Prostate gland (tissue), 2 donors: ENCODE data around the gene SCYGR5. TPM values are rescaled to one million over a fixed set of nuclear protein-coding genes. Genes with fewer than 3 reads are reported as not detected.
"Not testable (repeated sequence)": the region's sequence is repeated elsewhere in the genome, so short reads cannot be mapped to it uniquely, and the experiment has no call there.

Experiments
- DNase-seq: peaks from one replicate; pipeline ENCODE4 v3.0.0-alpha.2; 2019; ENCODE audit warnings: low spot score
- H3K27ac ChIP-seq, 2 donors: fragments of 200-600 bp; sonication (generic); 2 replicates each; pipeline ENCODE4 v1.5.1; 2017 to 2019
- H3K27me3 ChIP-seq: fragments of 200-600 bp; sonication (generic); replicated peaks from 2 replicates; pipeline ENCODE4 v1.5.1; 2019; ENCODE audit not compliant: insufficient read depth
- H3K36me3 ChIP-seq, 2 donors: fragments of 200-600 bp; sonication (generic); 1 replicate in 1 of 2; 2 replicates in 1 of 2; pipeline versions ENCODE4 v1.5.1 to v1.8.1; 2017 to 2019
- H3K4me1 ChIP-seq: fragments of 200-600 bp; sonication (generic); replicated peaks from 2 replicates; pipeline ENCODE4 v1.5.1; 2019
- H3K4me3 ChIP-seq, 2 donors: fragments of 200-600 bp; sonication (generic); 2 replicates each; pipeline ENCODE4 v1.5.1; 2017 to 2019
- H3K9me3 ChIP-seq: fragments of 200-600 bp; sonication (generic); 2 replicates; pipeline ENCODE4 v1.5.1; 2017
- CTCF ChIP-seq, 4 experiments: fragments of 200-600 bp in 2 of 4; fragments of 450-650 bp in 2 of 4; sonication (generic) in 2 of 4; IDR thresholded peaks; 1 replicate in 3 of 4; 2 replicates in 1 of 4; pipeline ENCODE4 v1.5.1; 2016 to 2019; ENCODE audit warnings: antibody characterized with exemption in 4 of 4, mild to moderate bottlenecking in 2 of 4, moderate library complexity in 2 of 4
- POLR2A ChIP-seq: fragments of 450-650 bp; IDR thresholded peaks from one replicate; pipeline ENCODE4 v1.6.1; 2016; ENCODE audit warnings: antibody characterized with exemption, mild to moderate bottlenecking
- POLR2AphosphoS5 ChIP-seq: sonication (generic); formaldehyde crosslinking; IDR thresholded peaks from one replicate; pipeline ENCODE4 v1.6.1; 2017; ENCODE audit warnings: antibody characterized with exemption
- WGBS: methylation state at CpG from one replicate; pipeline ENCODE4 v1.1.5; 2018; 5-methylcytosine and 5-hydroxymethylcytosine counted together
- intact Hi-C: fragments of 100-400 bp; cut with DNase I; formaldehyde crosslinking; loops from one replicate; pipeline ENCODE4 v1.14.2; 2022
- total RNA-seq, 2 donors: library from RNA; depleted of rRNA; stranded (reverse); fragments of >200 nt; gene quantifications; one replicate each; pipeline ENCODE4 v1.1.0, GENCODE V29; 2016

Gene SCYGR5, protein sequence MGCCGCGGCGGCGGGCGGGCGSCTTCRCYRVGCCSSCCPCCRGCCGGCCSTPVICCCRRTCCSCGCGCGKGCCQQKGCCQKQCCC
- total RNA-seq: not detected

- H3K4me1 ChIP-seq, intact Hi-C loops, DNase-seq, H3K27ac ChIP-seq, H3K9me3 ChIP-seq, H3K4me3 ChIP-seq, H3K27me3 ChIP-seq, H3K36me3 ChIP-seq: not testable (repeated sequence)
- WGBS: 90% methylated on average over 13 of the region's 13 CpGs
Measured at GRCh38 chr2:227666631-227667170, at the start of gene SCYGR5. SCYGR5 (plus strand) TSS chr2:227666804; CDS start chr2:227666804, 0 bp downstream.

- no peak for DNase-seq
Measured at GRCh38 chr2:227617316-227618230, 49.0 kb upstream of the SCYGR5 start, which contains the start of gene SCYGR4. SCYGR4 (plus strand) TSS chr2:227617498; CDS start chr2:227617498, 0 bp downstream.

DNA sequence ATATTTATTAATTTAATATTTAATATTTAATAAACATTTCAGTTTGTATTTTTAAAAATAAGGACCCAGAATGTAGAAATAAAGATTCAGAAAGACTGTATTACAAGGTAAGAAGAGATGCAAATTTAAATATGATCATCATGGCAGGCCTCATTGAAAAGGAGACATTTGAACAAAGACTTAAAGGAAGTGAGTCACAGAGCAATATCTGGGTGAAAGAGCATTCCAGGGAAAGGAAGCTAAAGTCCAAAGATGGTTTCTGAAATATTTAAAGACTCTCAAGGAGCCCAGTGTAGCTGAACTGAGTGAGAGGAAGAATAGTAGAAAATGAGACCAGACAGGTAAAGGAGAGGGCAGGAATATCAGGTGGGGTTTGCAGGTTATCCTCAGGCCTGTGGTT is 43.4 kb upstream of the SCYGR5 start:
- H3K4me3 ChIP-seq: no peak overlapping the region
- H3K27me3 ChIP-seq: no peaks in the 10 kb centered on the region
- no peaks in the 10 kb centered on the region for H3K9me3 ChIP-seq
- TF ChIP-seq CTCF (IDR thresholded peaks at IDR 0.05) (no peak), POLR2A (no peak), POLR2AphosphoS5 (no peak)
- no peak for DNase-seq
- intact Hi-C loops: no loop called here
- no peak overlapping the region for H3K27ac ChIP-seq
- no peaks in the 10 kb centered on the region for H3K4me1 ChIP-seq
- H3K36me3 ChIP-seq: no peaks in the 10 kb centered on the region

More at GRCh38 chr2:227617316-227618230, 49.0 kb upstream of the SCYGR5 start, which contains the start of gene SCYGR4:
- no peak within 1 kb of the TSS for H3K4me3 ChIP-seq
- H3K27ac ChIP-seq: no peak within 1 kb of the TSS
- no peaks in the 10 kb centered on the region for H3K4me1 ChIP-seq
- no peaks in the 10 kb centered on the region for H3K9me3 ChIP-seq
- WGBS: 46% methylated on average over 13 of the region's 20 CpGs
- no peaks in the 10 kb centered on the region for H3K36me3 ChIP-seq
- intact Hi-C loops: no loop called here
- peaks cover 2% of the 10 kb centered on the region for H3K27me3 ChIP-seq
- TF ChIP-seq CTCF (IDR thresholded peaks at IDR 0.05) (no peak), POLR2A (no peak), POLR2AphosphoS5 (no peak)

DNA sequence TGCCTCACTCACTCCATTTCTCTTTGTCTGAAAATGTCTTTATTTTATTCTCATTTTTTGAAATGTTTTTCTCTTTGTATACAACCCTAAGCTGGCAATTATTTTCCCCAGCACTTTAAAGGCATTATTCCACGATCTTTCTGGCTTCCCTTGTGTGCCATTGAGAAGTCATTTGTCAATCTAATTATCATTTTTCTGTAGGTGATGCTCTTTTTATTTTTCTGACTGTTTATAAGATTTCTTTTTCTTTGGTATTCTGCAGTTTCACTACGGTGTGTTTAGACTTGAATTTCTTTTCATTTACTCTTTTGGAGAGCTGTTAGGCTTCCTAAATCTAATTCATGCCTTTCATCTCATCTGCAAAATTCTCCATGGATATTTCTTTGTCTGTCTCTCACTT is 41.2 kb upstream of the SCYGR5 start:
- H3K27ac ChIP-seq: no peak overlapping the region
- DNase-seq: no peak
- no peaks in the 10 kb centered on the region for H3K4me1 ChIP-seq
- TF ChIP-seq POLR2A (no peak), CTCF (IDR thresholded peaks at IDR 0.05) (no peak), POLR2AphosphoS5 (no peak)
- H3K27me3 ChIP-seq: no peaks in the 10 kb centered on the region
- 89% methylated on average over 1 of the region's 2 CpGs for WGBS
- H3K4me3 ChIP-seq: no peak overlapping the region
- no peaks in the 10 kb centered on the region for H3K9me3 ChIP-seq
- intact Hi-C loops: no loop called here
- no peaks in the 10 kb centered on the region for H3K36me3 ChIP-seq

DNA sequence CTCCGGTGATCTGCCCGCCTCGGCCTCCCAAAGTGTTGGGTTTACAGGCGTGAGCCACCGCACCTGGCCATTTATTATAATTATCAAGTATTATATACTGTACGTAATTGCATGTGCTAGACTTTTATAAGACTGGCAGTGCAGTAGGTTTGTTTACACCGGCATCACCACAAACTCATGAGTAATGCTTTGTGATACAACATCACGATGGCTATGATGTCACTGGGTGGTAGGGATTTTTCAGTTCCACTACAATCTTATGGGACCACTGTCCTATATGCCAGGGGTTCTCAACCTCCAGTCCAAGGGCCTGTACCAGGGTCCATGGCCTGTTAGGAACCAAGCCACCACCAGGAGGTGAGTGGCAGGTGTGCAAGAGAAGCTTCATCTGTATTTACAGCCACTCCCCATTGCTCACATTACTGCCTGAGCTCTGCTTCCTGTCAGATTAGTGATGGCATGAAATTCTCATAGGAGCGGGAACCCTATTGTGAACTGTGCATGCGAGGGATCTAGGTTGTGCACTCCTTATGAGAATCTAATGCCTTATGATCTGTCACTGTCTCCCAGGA is 39.9 kb upstream of the SCYGR5 start:
- H3K9me3 ChIP-seq: no peaks in the 10 kb centered on the region
- no peak for TF ChIP-seq POLR2AphosphoS5
- no peak for TF ChIP-seq POLR2A
- no peak for TF ChIP-seq CTCF (IDR thresholded peaks at IDR 0.05)
- no peak overlapping the region for H3K27ac ChIP-seq
- no peaks in the 10 kb centered on the region for H3K4me1 ChIP-seq
- WGBS: 78% methylated on average over 10 of the region's 10 CpGs
- DNase-seq: no peak
- H3K4me3 ChIP-seq: no peak overlapping the region
- no peaks in the 10 kb centered on the region for H3K36me3 ChIP-seq
- intact Hi-C loops: no loop called here
- H3K27me3 ChIP-seq: no peaks in the 10 kb centered on the region
